Measurements from ENCODE around the gene MDFIC2.
"Not testable (repeated sequence)": the region's sequence is repeated elsewhere in the genome, so short reads cannot be mapped to it uniquely, and the experiment has no call there.

The MDFIC2 gene

GRCh38 chr3:70312336-70312735 lies at the start of gene MDFIC2:
Gene MDFIC2, minus strand, starts transcription at chr3:70312638. Its CDS starts 665 bp downstream, at chr3:70311973.
- DNase-seq (ENCODE audit: low read depth): no peak

DNA sequence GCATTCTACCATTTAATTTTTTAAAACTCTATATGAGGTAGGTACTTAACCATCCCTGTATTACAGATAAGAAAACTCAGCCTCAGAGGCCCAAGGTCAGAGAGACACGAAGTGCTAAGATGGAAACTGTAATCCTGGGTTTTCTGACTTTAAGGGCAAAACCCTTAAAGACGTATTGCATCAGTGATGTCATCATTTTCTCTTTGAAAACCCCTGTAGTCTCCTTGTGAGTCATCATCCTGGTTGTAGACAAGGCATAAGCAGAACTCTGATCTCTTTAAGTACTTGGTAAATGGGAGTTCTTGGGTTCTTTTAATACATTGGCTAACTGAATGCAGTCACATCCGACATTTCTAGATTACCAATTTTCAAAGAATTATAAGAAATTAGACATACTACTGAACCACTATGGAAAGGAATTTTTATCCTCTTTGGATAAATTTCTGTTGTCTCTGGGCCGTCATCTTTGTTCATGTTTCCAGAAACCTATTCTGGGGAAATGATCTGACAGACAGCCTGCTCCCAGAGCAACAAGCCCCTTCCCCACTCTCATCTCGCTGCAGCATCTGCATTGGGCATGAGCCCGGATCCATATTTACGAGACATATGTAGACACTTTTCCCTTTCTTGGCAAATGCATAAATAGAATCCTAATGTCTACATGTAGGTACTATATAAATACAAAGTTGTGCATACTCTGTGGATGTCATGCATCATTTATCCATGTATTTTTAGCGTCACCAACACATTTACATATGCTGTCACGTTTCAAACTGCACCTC lies 48.7 kb upstream of the MDFIC2 start:
- DNase-seq (ENCODE audit: low read depth): no peak

DNA sequence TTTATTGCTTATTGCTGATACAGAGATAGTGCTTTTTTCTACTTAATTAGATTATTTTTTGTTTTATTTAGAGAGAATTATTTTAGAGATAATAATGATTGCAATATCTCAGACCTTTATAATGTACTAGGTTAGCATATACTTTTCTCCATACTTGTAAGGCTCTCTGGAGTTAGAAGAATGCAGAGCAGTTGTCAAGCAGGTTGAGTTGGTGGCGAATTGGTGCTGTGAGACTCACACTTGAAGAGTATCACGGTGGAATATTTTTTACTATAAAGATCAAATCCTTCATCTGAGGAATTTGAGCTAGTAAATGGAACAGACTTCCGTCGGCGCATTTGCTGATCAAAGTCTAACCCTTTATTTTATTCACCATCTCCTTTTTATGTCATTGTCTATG lies 47.3 kb upstream of the MDFIC2 start:
- DNase-seq (ENCODE audit: low read depth): no peak

DNA sequence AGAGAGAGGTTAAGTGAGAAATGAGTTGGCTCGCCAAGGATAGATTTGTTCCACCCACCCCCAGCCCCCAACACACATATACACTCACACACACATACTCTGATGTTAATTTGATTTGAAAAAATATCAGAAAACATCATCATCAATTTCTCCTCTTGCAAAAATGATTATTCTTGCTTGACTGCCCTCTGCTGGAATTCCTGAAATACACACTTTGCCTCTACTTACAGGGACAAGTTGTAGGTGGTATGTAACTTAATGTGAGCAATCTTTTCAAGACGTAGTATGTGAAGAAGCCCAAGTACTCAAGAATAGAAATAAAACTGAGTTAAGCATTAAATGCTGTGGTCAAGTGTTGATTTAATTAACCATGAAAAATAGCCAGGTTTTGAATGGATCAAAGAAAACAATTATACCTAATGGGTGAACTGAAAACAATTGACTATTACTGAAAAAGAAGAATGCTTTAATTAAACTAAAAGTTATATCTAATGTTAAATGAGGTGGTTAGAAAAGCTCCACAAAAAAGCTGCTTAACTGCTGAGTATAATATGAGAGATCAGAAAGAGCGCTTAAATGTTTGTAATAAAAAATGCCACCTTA lies 46.6 kb upstream of the MDFIC2 start:
- no peak for DNase-seq (ENCODE audit: low read depth)

DNA sequence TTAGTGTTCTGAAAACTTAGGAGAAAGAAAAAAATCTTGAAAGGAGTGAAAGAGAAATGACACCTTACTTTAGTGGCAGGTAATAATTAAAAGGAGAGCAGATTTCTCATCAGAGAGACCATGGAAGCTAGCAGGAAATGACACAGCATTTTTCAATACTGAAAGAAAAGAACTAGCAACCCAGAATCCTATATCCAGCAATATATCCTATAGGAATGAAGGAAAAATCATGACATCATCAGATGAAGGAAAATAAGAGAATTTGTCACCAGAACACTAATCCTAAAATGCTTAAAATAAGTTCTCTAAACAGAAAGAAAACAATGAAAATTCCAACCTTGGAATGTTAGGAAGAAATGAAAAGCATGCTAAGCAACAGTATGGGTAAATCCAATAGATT lies 39.8 kb upstream of the MDFIC2 start:
- no peak for DNase-seq (ENCODE audit: low read depth)

- no peak for DNase-seq (ENCODE audit: low read depth)
Observed at GRCh38 chr3:70342149-70342548, 29.7 kb upstream of the MDFIC2 start.

- DNase-seq (ENCODE audit: low read depth): not testable (repeated sequence)
Observed at GRCh38 chr3:70336885-70337284, 24.4 kb upstream of the MDFIC2 start.

DNA sequence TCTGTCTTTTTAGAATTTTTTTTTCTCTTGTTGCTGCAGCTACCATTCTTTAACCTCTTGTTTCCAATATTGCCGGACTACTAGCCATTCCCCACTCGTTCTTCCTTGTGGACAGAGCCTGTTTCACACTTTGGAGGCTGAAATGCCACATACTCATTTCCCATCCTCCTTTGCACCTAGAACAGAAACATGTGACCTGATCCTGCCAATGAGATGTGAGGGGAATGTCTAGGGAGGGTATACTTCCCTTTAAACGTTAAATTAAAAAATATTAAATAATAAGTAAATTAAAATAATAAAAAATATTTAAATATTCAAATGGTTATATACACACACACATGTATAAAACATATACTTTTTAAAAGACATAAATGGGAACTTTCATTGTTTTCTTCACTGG lies 20.6 kb upstream of the MDFIC2 start:
- DNase-seq (ENCODE audit: low read depth): no peak

- no peak for DNase-seq (ENCODE audit: low read depth)
Observed at GRCh38 chr3:70315021-70315420, 2.6 kb upstream of the MDFIC2 start.

DNA sequence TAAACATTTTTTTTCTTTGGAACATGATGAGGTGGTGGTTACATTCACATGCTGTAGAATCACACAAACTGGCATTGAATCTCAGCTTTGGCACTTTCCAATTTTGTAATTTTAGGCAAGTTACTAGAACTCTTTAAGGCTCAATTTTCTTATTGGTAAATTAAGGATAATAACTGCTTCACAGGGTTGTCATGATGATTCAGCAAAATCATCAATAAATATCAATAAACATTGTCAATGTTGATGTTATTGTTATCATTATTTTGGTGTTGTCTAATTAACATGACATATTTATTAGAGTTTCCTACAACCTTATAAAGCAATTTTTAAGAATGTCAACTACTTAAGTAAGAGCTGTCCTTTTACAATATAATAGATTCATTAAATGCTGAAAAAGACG lies 1.6 kb downstream of the MDFIC2 start:
- no peak for DNase-seq (ENCODE audit: low read depth)

- DNase-seq (ENCODE audit: low read depth): no peak
Observed at GRCh38 chr3:70309591-70309990, 2.8 kb downstream of the MDFIC2 start.

DNA sequence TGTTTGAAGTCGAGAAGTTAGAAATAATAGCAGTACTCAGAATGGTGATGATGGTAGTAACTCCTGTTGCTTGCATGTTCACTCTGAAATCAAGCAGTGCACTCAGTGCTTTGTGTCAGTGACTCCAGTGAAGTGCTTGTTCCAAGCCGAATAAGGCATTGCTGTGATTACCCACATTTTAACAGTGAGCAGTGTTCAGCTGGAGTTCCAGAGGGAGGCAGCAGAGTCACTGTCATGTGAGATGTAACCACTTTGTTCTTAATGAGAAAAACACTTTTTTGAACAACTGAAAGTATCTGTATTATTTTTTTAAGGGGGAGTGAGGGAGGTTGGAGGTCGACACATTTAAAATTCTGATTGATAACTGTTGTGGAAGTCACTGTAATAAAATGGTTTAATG lies 3.7 kb downstream of the MDFIC2 start:
- DNase-seq (ENCODE audit: low read depth): no peak

GRCh38 chr3:70306736-70307135 lies 5.7 kb downstream of the MDFIC2 start:
- DNase-seq (ENCODE audit: low read depth): no peak

GRCh38 chr3:70298385-70298784 lies 14.1 kb downstream of the MDFIC2 start:
- DNase-seq (ENCODE audit: low read depth): no peak

GRCh38 chr3:70291097-70291482 lies 21.3 kb downstream of the MDFIC2 start:
- DNase-seq (ENCODE audit: low read depth): no peak

DNA sequence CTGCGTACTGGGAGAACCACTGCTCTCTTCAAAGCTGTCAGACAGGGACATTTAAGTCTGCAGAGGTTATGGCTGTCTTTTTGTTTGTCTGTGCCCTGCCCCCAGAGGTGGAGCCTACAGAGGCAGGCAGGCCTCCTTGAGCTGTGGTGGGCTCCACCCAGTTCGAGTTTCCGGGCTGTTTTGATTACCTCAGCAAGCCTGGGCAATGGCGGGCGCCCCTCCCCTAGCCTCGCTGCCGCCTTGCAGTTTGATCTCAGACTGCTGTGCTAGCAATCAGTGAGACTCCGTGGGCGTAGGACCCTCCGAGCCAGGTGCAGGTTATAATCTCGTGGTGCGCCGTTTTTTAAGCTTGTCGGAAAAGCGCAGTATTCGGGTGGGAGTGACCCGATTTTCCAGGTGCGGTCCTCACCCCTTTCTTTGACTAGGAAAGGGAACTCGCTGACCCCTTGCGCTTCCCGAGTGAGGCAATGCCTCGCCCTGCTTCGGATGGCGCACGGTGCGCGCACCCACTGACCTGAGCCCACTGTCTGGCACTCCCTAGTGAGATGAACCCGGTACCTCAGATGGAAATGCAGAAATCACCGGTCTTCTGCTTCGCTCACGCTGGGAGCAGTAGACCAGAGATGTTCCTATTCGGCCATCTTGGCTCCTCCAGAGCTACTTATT lies 21.9 kb downstream of the MDFIC2 start:
- not testable (repeated sequence) for DNase-seq (ENCODE audit: low read depth)

GRCh38 chr3:70281663-70282062 lies 30.8 kb downstream of the MDFIC2 start:
- no peak for DNase-seq (ENCODE audit: low read depth)

- DNase-seq (ENCODE audit: low read depth): no peak
Observed at GRCh38 chr3:70277304-70277703, 35.1 kb downstream of the MDFIC2 start.

DNA sequence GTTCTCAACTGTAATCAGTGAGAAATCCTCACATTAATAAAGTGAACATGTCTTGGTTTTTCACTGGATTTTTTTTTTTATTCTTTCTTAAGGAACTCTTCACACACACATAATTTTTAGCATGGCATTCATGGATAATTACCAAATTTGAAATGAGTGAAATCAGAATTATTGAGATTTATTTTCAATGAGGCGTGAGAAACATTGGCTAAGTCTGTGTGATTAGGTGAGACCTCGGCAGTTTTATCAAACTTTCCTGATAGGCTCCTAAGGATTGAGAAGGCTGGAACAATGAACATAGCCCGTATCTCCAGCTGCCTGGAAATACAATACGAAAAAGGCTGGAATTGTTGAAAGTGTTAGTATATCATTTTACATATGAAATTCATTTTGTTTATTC lies 35.5 kb downstream of the MDFIC2 start:
- no peak for DNase-seq (ENCODE audit: low read depth)

GRCh38 chr3:70273492-70273891 lies 38.9 kb downstream of the MDFIC2 start:
- DNase-seq (ENCODE audit: low read depth): no peak

DNA sequence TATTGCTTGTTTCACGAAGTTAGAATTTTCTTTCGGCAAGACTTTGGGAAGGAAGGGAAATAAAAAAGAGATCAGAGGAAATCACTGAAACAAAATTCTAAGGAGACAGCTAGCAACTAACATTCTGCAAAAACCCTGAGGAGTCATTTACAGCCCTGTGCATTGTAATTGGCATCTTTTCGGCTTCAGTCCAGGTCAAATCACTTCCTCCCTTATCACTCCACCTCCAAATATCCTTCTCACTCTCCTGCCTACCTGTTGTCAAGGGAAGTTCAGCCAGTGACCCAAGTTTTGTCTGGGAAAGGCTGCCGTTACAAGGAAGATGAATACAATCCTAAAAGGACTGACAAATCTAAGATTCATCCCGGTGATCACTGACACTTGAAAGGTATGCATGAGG lies 39.6 kb downstream of the MDFIC2 start:
- DNase-seq (ENCODE audit: low read depth): no peak

DNA sequence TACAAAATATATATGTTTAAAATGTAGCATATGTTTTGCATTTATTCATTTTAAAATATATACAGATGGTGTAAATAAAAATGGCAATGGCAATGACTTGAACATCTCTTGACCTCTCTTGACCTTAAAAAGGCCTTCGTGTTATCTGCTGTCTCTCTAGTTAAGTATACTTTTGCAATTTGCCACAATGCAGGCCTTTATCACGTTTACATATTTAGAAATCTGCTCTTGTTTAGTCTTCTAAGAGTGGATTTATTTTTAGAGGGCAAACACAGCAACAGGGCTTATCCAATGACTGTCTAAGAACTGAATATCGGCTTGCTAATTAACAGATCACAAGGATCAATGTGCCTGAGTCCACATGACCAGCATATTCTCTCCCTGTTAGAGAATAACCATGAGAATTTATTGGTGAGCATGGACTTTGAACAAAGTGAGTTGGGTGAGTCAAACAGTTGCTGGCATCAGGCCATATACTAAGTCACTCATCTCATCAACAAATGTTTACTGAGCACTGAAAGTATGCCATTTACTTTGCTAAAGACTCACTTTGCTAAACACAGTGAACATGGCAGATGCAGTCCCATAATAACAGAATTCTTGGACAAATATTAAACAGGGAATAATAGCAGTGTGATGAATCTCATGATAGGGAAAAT lies 48.2 kb downstream of the MDFIC2 start:
- DNase-seq (ENCODE audit: low read depth): no peak

DNA sequence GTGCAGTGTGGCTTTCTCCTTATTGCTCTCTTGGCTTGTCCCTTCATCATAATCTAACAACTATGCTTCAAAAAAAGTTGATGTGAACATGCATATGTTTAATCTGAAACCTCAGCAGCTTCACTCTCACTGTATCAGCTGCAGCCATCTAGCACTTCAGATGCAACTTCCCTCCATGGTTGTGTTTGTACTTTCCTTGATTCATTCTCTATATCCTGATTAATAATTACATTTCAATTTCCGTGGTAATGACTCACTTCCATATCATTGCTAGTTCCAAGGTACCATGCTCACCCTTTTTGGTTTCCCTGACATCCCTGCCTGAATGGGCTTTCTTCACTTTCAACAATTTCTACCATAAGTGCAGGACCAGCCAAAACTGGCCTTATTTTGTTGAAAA lies 51.2 kb downstream of the MDFIC2 start:
- no peak for DNase-seq (ENCODE audit: low read depth)

Data from stimulated activated CD8-positive, alpha-beta memory T cell treated with anti-CD3 and anti-CD28 coated beads, Interleukin-12 subunit alpha, Interleukin-12 subunit beta, amount 100 ng/mL, for 4 hours (primary cell).